HepG2 (cell line): ENCODE measurements around the gene ODC1. TPM values are rescaled to one million over a fixed set of nuclear protein-coding genes. Genes with fewer than 3 reads are reported as not detected.
A peak's percentile ranks its signal among the peaks of the same experiment; 100 is the strongest.

Source experiments
- CHD2 ChIP-seq: IDR thresholded peaks from 2 replicates; pipeline ENCODE4 v1.6.1; 2011; ENCODE audit warnings: low read depth, low read length, improper control_type of control experiment
- HDAC2 ChIP-seq: sonication (generic); formaldehyde crosslinking; IDR thresholded peaks from 2 replicates; pipeline ENCODE4 v1.4.0; 2020; ENCODE audit warnings: missing genetic modification reagents
- KDM2A ChIP-seq: sonication (generic); formaldehyde crosslinking; IDR thresholded peaks from 2 replicates; pipeline ENCODE4 v1.4.0; 2020; ENCODE audit warnings: low read depth, missing genetic modification reagents, borderline replicate concordance
- SNAI1 ChIP-seq: sonication (generic); formaldehyde crosslinking; IDR thresholded peaks from 2 replicates; pipeline ENCODE4 v1.5.0; 2020; ENCODE audit warnings: mild to moderate bottlenecking, missing genetic modification reagents, borderline replicate concordance
- SSRP1 ChIP-seq: IDR thresholded peaks from 2 replicates; pipeline ENCODE4 v1.6.1; 2016; ENCODE audit warnings: control low read depth
- ZKSCAN1 ChIP-seq: fragments of 150-350 bp; IDR thresholded peaks from 2 replicates; pipeline ENCODE4 v1.6.1; 2014; ENCODE audit warnings: low read length
- ZMYM2 ChIP-seq: sonication (generic); formaldehyde crosslinking; IDR thresholded peaks from 2 replicates; pipeline ENCODE4 v1.8.0; 2022; ENCODE audit warnings: mild to moderate bottlenecking, missing genetic modification reagents
- ZNF468 ChIP-seq: sonication (generic); formaldehyde crosslinking; IDR thresholded peaks from 2 replicates; pipeline ENCODE4 v1.8.0; 2022; ENCODE audit warnings: mild to moderate bottlenecking, moderate library complexity, missing genetic modification reagents
- ZNF577 ChIP-seq: sonication (generic); formaldehyde crosslinking; IDR thresholded peaks from 2 replicates; pipeline ENCODE4 v1.4.0; 2020; ENCODE audit warnings: mild to moderate bottlenecking, low read depth, missing genetic modification reagents, borderline replicate concordance
- ZNF747 ChIP-seq: sonication (generic); formaldehyde crosslinking; IDR thresholded peaks from 2 replicates; pipeline ENCODE4 v1.8.1; 2023; ENCODE audit warnings: missing genetic modification reagents, mild to moderate bottlenecking, borderline replicate concordance
- ZNF773 ChIP-seq: sonication (generic); formaldehyde crosslinking; IDR thresholded peaks from 2 replicates; pipeline ENCODE4 v1.4.0; 2020; ENCODE audit warnings: missing genetic modification reagents, borderline replicate concordance
- ZNF780A ChIP-seq: sonication (generic); formaldehyde crosslinking; IDR thresholded peaks from 2 replicates; pipeline ENCODE4 v1.8.0; 2022; ENCODE audit warnings: mild to moderate bottlenecking, missing genetic modification reagents, moderate library complexity
- polyA plus RNA-seq, 8 experiments: library from polyadenylated mRNA; depleted of rRNA in 3 of 8; stranded (reverse) in 7 of 8; unstranded in 1 of 8; fragments of >200 nt; fragmentation: Illumina TruSeq in 4 of 8; extraction: Trizol in 4 of 8; gene quantifications; 2 replicates each; pipeline versions ENCODE4 v1.2.1 to v1.2.3, GENCODE V29; 2011 to 2016; ENCODE audit warnings: low read depth in 4 of 8, missing spikeins in 1 of 8, mixed read lengths in 1 of 8; ENCODE audit not compliant: insufficient read depth in 1 of 8
- total RNA-seq, 5 experiments: library from RNA; depleted of rRNA; stranded (reverse); fragments of >200 nt; fragmentation: Illumina TruSeq; extraction: Trizol; gene quantifications; 2 replicates each; pipeline ENCODE4 v1.2.3, GENCODE V29; 2016; ENCODE audit warnings: low read depth in 1 of 5
- TF ChIP-seq, protein P1 (sequence below): sonication (generic); formaldehyde crosslinking; IDR thresholded peaks from 2 replicates; pipeline ENCODE4 v1.5.0; 2020; ENCODE audit warnings: missing genetic modification reagents
- TF ChIP-seq, protein P2 (sequence below): sonication (generic); formaldehyde crosslinking; IDR thresholded peaks from 2 replicates; pipeline ENCODE4 v1.4.0; 2020; ENCODE audit warnings: missing genetic modification reagents, low read depth, mild to moderate bottlenecking, borderline replicate concordance
- TF ChIP-seq, protein P3 (sequence below): sonication (generic); formaldehyde crosslinking; IDR thresholded peaks from 2 replicates; pipeline ENCODE4 v1.5.1; 2020; ENCODE audit warnings: mild to moderate bottlenecking, missing genetic modification reagents
- TF ChIP-seq, protein P4 (sequence below): sonication (generic); formaldehyde crosslinking; IDR thresholded peaks from 2 replicates; pipeline ENCODE4 v1.4.0; 2020; ENCODE audit warnings: mild to moderate bottlenecking, low read depth, missing genetic modification reagents
- TF ChIP-seq, protein P5 (sequence below): sonication (generic); formaldehyde crosslinking; IDR thresholded peaks from 2 replicates; pipeline ENCODE4 v1.5.1; 2020; ENCODE audit warnings: mild to moderate bottlenecking, missing genetic modification reagents, borderline replicate concordance

The ODC1 gene
- total and polyA plus RNA-seq, 2 of the 13 experiments (the other 11 are each of a cell fraction or from before 2014, with no cell fraction given) = 142 to 371 TPM

DNA sequence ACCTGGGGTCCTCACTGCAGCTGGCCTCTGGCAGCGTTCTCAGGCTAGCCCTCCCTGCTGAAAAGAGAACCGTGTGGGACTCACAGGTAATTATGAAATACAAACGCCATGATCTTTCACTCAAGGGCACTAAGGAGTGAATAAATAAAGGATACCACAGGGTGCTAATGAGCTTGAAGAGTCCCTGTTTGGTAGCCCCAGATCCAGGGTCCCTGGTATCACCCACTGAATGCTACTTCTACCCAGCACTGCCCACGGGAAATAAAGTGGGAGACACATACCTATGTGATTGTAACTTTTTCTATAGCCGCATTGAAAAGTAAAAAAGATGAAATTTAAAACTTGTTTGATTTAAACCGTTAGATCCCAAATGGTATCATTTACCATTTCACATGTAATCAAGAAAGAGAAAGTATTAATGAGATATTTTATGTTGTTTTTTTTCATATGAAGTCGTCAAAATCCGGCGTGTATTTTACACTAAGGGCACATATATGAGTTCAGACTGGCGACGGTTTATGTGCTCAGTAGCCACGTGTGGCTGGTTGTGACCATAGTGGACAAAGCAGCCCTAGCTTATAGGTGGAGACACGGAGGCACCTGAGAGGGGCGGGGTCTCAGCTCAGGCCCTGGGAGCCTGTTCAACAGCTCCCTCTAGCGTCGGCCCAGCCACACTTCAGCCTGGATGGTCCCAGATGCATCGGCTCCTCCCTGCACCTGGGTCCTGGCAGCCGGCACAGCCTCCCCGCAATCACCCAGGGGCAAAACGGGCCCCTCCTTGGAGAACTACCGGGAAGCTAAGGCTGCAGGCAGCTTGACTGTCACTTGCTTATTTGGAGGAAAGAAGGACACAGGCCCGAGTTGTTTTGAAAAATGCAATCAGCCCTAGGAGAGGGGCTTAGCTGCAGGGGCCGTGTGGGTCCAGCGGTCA lies 39.2 kb downstream of the ODC1 start (continued):
- TF ChIP-seq, protein P1, sequence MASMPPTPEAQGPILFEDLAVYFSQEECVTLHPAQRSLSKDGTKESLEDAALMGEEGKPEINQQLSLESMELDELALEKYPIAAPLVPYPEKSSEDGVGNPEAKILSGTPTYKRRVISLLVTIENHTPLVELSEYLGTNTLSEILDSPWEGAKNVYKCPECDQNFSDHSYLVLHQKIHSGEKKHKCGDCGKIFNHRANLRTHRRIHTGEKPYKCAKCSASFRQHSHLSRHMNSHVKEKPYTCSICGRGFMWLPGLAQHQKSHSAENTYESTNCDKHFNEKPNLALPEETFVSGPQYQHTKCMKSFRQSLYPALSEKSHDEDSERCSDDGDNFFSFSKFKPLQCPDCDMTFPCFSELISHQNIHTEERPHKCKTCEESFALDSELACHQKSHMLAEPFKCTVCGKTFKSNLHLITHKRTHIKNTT (CRISPR knock-in tag) = no peak
- TF ChIP-seq, protein P2, sequence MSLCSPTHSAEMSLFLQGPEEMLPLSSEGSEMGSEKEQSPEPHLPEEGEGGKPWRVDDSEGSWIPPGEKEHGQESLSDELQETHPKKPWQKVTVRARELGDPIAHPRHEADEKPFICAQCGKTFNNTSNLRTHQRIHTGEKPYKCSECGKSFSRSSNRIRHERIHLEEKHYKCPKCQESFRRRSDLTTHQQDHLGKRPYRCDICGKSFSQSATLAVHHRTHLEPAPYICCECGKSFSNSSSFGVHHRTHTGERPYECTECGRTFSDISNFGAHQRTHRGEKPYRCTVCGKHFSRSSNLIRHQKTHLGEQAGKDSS (CRISPR knock-in tag) = no peak; the same call in 1 of the 2 replicates
- TF ChIP-seq ZNF747 (CRISPR knock-in tag) (0 out of 2 replicates have a peak, but pooled peaks have one; percentile 23), KDM2A (CRISPR knock-in tag) (peak; percentile 84), ZNF468 (CRISPR knock-in tag) (no peak), ZNF773 (CRISPR knock-in tag) (no peak), ZKSCAN1 (0 out of 2 replicates have a peak, but pooled peaks have one; percentile 11), ZNF780A (CRISPR knock-in tag) (no peak), SNAI1 (CRISPR knock-in tag) (no peak), HDAC2 (CRISPR knock-in tag) (peak; percentile 84), CHD2 (no peak), ZNF577 (no peak), SSRP1 (CRISPR knock-in tag) (no peak), ZMYM2 (CRISPR knock-in tag) (no peak)
- TF ChIP-seq, protein P3, sequence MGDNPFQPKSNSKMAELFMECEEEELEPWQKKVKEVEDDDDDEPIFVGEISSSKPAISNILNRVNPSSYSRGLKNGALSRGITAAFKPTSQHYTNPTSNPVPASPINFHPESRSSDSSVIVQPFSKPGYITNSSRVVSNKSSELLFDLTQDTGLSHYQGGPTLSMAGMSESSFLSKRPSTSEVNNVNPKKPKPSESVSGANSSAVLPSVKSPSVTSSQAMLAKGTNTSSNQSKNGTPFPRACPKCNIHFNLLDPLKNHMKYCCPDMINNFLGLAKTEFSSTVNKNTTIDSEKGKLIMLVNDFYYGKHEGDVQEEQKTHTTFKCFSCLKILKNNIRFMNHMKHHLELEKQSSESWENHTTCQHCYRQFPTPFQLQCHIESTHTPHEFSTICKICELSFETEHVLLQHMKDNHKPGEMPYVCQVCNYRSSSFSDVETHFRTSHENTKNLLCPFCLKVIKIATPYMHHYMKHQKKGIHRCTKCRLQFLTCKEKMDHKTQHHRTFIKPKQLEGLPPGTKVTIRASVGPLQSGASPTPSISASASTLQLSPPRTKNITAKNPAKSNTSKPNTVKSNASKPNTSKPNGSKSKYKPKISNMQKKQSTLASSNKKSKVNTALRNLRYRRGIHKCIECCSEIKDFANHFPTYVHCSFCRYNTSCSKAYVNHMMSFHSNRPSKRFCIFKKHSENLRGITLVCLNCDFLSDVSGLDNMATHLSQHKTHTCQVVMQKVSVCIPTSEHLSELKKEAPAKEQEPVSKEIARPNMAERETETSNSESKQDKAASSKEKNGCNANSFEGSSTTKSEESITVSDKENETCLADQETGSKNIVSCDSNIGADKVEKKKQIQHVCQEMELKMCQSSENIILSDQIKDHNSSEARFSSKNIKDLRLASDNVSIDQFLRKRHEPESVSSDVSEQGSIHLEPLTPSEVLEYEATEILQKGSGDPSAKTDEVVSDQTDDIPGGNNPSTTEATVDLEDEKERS = no peak
- TF ChIP-seq, protein P4, sequence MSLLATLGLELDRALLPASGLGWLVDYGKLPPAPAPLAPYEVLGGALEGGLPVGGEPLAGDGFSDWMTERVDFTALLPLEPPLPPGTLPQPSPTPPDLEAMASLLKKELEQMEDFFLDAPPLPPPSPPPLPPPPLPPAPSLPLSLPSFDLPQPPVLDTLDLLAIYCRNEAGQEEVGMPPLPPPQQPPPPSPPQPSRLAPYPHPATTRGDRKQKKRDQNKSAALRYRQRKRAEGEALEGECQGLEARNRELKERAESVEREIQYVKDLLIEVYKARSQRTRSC (CRISPR knock-in tag) = no peak
- TF ChIP-seq, protein P5, sequence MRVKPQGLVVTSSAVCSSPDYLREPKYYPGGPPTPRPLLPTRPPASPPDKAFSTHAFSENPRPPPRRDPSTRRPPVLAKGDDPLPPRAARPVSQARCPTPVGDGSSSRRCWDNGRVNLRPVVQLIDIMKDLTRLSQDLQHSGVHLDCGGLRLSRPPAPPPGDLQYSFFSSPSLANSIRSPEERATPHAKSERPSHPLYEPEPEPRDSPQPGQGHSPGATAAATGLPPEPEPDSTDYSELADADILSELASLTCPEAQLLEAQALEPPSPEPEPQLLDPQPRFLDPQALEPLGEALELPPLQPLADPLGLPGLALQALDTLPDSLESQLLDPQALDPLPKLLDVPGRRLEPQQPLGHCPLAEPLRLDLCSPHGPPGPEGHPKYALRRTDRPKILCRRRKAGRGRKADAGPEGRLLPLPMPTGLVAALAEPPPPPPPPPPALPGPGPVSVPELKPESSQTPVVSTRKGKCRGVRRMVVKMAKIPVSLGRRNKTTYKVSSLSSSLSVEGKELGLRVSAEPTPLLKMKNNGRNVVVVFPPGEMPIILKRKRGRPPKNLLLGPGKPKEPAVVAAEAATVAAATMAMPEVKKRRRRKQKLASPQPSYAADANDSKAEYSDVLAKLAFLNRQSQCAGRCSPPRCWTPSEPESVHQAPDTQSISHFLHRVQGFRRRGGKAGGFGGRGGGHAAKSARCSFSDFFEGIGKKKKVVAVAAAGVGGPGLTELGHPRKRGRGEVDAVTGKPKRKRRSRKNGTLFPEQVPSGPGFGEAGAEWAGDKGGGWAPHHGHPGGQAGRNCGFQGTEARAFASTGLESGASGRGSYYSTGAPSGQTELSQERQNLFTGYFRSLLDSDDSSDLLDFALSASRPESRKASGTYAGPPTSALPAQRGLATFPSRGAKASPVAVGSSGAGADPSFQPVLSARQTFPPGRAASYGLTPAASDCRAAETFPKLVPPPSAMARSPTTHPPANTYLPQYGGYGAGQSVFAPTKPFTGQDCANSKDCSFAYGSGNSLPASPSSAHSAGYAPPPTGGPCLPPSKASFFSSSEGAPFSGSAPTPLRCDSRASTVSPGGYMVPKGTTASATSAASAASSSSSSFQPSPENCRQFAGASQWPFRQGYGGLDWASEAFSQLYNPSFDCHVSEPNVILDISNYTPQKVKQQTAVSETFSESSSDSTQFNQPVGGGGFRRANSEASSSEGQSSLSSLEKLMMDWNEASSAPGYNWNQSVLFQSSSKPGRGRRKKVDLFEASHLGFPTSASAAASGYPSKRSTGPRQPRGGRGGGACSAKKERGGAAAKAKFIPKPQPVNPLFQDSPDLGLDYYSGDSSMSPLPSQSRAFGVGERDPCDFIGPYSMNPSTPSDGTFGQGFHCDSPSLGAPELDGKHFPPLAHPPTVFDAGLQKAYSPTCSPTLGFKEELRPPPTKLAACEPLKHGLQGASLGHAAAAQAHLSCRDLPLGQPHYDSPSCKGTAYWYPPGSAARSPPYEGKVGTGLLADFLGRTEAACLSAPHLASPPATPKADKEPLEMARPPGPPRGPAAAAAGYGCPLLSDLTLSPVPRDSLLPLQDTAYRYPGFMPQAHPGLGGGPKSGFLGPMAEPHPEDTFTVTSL (CRISPR knock-in tag) = no peak; the same call in 1 of the 2 replicates
